Measurements from ENCODE around the gene SMC6. TPM values are rescaled to one million over a fixed set of nuclear protein-coding genes. Genes with fewer than 3 reads are reported as not detected.

The SMC6 gene
- total RNA-seq, 6 experiments from 2014 or later: 13.4 to 17.6 (median 16.6) TPM

- Mint-ChIP-seq H3K4me1 (ENCODE audit: low read depth) (peaks cover 25% of the 10 kb centered on the region), H3K36me3 (ENCODE audit: low read depth) (peaks cover 14% of the 10 kb centered on the region), H3K4me3 (no peak overlapping the region), H3K27ac (no peak overlapping the region), H3K27me3 (ENCODE audit: insufficient read depth) (no peaks in the 10 kb centered on the region), H3K9me3 (no peaks in the 10 kb centered on the region)
- TF ChIP-seq, protein P1, sequence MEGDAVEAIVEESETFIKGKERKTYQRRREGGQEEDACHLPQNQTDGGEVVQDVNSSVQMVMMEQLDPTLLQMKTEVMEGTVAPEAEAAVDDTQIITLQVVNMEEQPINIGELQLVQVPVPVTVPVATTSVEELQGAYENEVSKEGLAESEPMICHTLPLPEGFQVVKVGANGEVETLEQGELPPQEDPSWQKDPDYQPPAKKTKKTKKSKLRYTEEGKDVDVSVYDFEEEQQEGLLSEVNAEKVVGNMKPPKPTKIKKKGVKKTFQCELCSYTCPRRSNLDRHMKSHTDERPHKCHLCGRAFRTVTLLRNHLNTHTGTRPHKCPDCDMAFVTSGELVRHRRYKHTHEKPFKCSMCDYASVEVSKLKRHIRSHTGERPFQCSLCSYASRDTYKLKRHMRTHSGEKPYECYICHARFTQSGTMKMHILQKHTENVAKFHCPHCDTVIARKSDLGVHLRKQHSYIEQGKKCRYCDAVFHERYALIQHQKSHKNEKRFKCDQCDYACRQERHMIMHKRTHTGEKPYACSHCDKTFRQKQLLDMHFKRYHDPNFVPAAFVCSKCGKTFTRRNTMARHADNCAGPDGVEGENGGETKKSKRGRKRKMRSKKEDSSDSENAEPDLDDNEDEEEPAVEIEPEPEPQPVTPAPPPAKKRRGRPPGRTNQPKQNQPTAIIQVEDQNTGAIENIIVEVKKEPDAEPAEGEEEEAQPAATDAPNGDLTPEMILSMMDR (IDR thresholded peaks at IDR 0.05): no peak
- no peak for DNase-seq
Measured at GRCh38 chr2:17664534-17664933, 89.1 kb downstream of the SMC6 start.

- Mint-ChIP-seq H3K9me3 (no peaks in the 10 kb centered on the region), H3K4me1 (ENCODE audit: low read depth) (peaks cover 26% of the 10 kb centered on the region), H3K27ac (no peak overlapping the region), H3K4me3 (no peak overlapping the region), H3K36me3 (ENCODE audit: low read depth) (peaks cover 9% of the 10 kb centered on the region; the same call in 1 of the 2 replicates), H3K27me3 (ENCODE audit: insufficient read depth) (no peaks in the 10 kb centered on the region)
- DNase-seq: no peak
- TF ChIP-seq, protein P1 (IDR thresholded peaks at IDR 0.05): no peak
Measured at GRCh38 chr2:17662723-17663122, 90.9 kb downstream of the SMC6 start.

DNA sequence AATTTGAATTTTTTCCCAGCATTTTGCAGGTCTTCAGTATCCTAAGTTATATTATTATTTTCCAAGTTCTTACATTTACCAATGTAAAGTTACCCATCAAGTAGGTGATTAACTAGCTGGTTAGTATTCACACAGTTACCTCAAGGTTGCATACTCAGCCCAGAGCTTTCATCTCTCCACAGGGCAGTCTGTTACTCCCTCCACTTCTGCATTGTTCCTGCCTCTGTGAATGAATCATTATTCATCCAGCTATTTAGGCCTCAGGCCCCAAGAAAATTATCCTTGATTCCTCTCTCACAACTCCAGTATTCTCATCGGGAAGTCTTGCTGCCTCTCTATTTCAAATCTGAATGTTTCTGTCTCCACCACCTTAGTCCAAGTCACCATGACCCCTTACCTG is 92.2 kb downstream of the SMC6 start:
- peaks cover 9% of the 10 kb centered on the region; the same call in 1 of the 2 replicates for H3K36me3 Mint-ChIP-seq (ENCODE audit: low read depth)
- DNase-seq: peak; percentile 20
- TF ChIP-seq, protein P1 (IDR thresholded peaks at IDR 0.05): no peak
- H3K9me3 Mint-ChIP-seq: no peaks in the 10 kb centered on the region
- H3K27ac Mint-ChIP-seq: peak overlapping the region; percentile 3
- H3K4me3 Mint-ChIP-seq: no peak overlapping the region
- peaks cover 26% of the 10 kb centered on the region for H3K4me1 Mint-ChIP-seq (ENCODE audit: low read depth)
- no peaks in the 10 kb centered on the region for H3K27me3 Mint-ChIP-seq (ENCODE audit: insufficient read depth)

- Mint-ChIP-seq H3K27me3 (ENCODE audit: insufficient read depth) (no peaks in the 10 kb centered on the region; the same call in 1 of the 2 replicates), H3K27ac (no peak overlapping the region), H3K9me3 (no peaks in the 10 kb centered on the region), H3K4me1 (ENCODE audit: low read depth) (peaks cover 26% of the 10 kb centered on the region), H3K4me3 (no peak overlapping the region), H3K36me3 (ENCODE audit: low read depth) (peaks cover 9% of the 10 kb centered on the region; the same call in 1 of the 2 replicates)
- DNase-seq: no peak
- TF ChIP-seq, protein P1 (IDR thresholded peaks at IDR 0.05): no peak
Measured at GRCh38 chr2:17660219-17660618, 93.4 kb downstream of the SMC6 start.

DNA sequence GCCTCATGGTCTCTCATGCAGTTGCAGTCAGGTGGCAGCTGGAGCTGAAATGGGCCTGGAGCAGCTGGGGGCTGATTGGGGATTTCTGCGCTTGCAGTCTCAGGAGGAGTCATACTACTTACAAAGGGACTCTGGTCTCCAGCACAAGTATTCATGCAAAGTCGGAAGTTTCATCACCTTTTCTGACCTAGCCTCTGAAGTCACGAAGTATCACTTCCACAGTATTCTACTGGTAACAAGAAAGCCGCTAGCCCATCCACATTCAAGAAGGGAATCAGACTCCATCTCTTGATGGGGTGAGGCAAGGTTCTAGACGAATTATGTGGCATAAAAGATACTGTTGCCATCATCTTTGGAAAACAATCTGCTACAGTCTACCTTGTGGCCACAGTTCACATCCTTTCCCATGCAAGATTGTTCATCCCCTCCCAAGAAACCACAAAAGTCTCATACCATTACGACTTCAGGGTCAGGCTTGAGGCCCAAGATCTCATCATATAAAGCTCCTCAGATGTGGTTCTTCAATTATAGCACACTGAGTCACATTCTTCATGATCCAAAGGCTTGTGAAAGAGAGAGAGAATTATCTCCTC is 95.3 kb downstream of the SMC6 start:
- Mint-ChIP-seq H3K4me1 (ENCODE audit: low read depth) (peaks cover 26% of the 10 kb centered on the region), H3K9me3 (no peaks in the 10 kb centered on the region), H3K27me3 (ENCODE audit: insufficient read depth) (no peaks in the 10 kb centered on the region; the same call in 1 of the 2 replicates), H3K4me3 (no peak overlapping the region), H3K27ac (peak overlapping the region; percentile 50), H3K36me3 (ENCODE audit: low read depth) (peaks cover 8% of the 10 kb centered on the region; the same call in 1 of the 2 replicates)
- TF ChIP-seq, protein P1 (IDR thresholded peaks at IDR 0.05): no peak
- peak; percentile 80 for DNase-seq
